GM12878 (cell line): ENCODE measurements around the gene MGLL.

Experiments
- BHLHE40 ChIP-seq, 2 experiments: fragments of 450-650 bp in 1 of 2; IDR thresholded peaks; 2 replicates each; pipeline ENCODE4 v1.6.1; 2011 to 2017; ENCODE audit warnings: low read depth in 2 of 2, borderline replicate concordance in 1 of 2, improper control_type of control experiment in 1 of 2, low read length in 1 of 2, mild to moderate bottlenecking in 1 of 2
- CREB1 ChIP-seq: IDR thresholded peaks from 2 replicates; pipeline ENCODE4 v1.6.1; 2012; ENCODE audit warnings: low read depth, mild to moderate bottlenecking, inconsistent platforms
- CREM ChIP-seq: IDR thresholded peaks from 2 replicates; pipeline ENCODE4 v1.6.1; 2014; ENCODE audit warnings: antibody characterized with exemption, low read depth
- FOS ChIP-seq: IDR thresholded peaks from 3 replicates; pipeline ENCODE4 v1.6.1; 2011; ENCODE audit warnings: borderline replicate concordance; ENCODE audit not compliant: insufficient read length; ENCODE audit errors: extremely low read depth
- GATAD2B ChIP-seq: fragments of 450-650 bp; conservative IDR thresholded peaks from 2 replicates; pipeline ENCODE4 v1.6.1; 2017; ENCODE audit warnings: low read depth, mild to moderate bottlenecking, moderate library complexity
- NFIC ChIP-seq: IDR thresholded peaks from 2 replicates; pipeline ENCODE4 v1.6.1; 2012; ENCODE audit warnings: low read depth, mild to moderate bottlenecking, inconsistent platforms, low read length, moderate library complexity
- POLR2A ChIP-seq: IDR thresholded peaks from 2 replicates; pipeline ENCODE4 v1.6.1; 2011; ENCODE audit warnings: low read depth, mild to moderate bottlenecking, low read length
- RAD21 ChIP-seq: IDR thresholded peaks from 2 replicates; pipeline ENCODE4 v1.6.1; 2011; ENCODE audit warnings: mild to moderate bottlenecking, low read depth, low read length, moderate library complexity; ENCODE audit not compliant: insufficient read depth
- SMC3 ChIP-seq: IDR thresholded peaks from 2 replicates; pipeline ENCODE4 v1.6.1; 2011; ENCODE audit warnings: low read length, improper control_type of control experiment, borderline replicate concordance
- SPI1 ChIP-seq: IDR thresholded peaks from 2 replicates; pipeline ENCODE4 v1.6.1; 2011; ENCODE audit warnings: low read depth, mild to moderate bottlenecking, low read length, moderate library complexity, borderline replicate concordance; ENCODE audit not compliant: insufficient read depth
- SREBF2 ChIP-seq: IDR thresholded peaks from 2 replicates; pipeline ENCODE4 v1.6.1; 2012; ENCODE audit warnings: mild to moderate bottlenecking, low read length
- TBL1XR1 ChIP-seq: IDR thresholded peaks from 2 replicates; pipeline ENCODE4 v1.6.1; 2012; ENCODE audit warnings: low read depth, low read length, improper control_type of control experiment
- ZNF274 ChIP-seq: IDR thresholded peaks from one replicate; pipeline ENCODE4 v1.8.0; 2011; ENCODE audit not compliant: insufficient read length, insufficient read depth

DNA sequence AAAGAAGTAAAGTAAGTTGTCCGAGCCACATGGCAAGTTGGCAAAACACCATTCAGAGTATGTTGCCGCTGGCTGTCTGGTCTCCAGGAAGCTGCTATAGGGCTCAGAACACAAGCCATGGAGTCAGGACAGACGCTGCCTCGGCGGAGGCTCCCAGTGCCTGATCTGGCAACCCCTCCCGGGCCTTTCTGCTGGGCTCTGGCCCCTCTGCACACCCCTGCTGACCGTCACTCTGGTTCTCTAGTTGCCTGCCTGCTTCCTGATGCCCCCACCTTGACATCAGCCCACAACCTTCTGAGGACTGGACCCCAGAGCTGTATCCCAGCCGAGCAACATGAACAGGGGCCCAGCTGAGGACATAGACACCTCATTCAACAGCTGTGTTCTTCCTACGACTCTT is 39.1 kb downstream of the MGLL start:
- TF ChIP-seq ZNF274 (no peak), CREB1 (no peak), RAD21 (no peak), GATAD2B (no peak), SMC3 (no peak), BHLHE40 (IDR thresholded peaks at IDR 0.05; ENCODE audit: borderline replicate concordance in 1 of 2, low read depth in 2 of 2, low read length in 1 of 2) (no peak), TBL1XR1 (no peak), FOS (no peak), NFIC (no peak), SPI1 (no peak), POLR2A (no peak), CREM (no peak), SREBF2 (no peak)
